GM19328 (cell line): ENCODE data around the gene PDXDC1.
"Not testable (repeated sequence)": the region's sequence is repeated elsewhere in the genome, so short reads cannot be mapped to it uniquely, and the experiment has no call there.

Experiments used
- ATAC-seq: cut with Tn5 transposase; IDR thresholded peaks from one replicate; pipeline ENCODE4 v1.9.1; 2021; ENCODE audit warnings: mild to moderate bottlenecking, moderate library complexity; ENCODE audit not compliant: unreplicated experiment

Gene PDXDC1

GRCh38 chr16:15130256-15130932, 155.6 kb downstream of the PDXDC1 start:
- ATAC-seq = not testable (repeated sequence)

DNA sequence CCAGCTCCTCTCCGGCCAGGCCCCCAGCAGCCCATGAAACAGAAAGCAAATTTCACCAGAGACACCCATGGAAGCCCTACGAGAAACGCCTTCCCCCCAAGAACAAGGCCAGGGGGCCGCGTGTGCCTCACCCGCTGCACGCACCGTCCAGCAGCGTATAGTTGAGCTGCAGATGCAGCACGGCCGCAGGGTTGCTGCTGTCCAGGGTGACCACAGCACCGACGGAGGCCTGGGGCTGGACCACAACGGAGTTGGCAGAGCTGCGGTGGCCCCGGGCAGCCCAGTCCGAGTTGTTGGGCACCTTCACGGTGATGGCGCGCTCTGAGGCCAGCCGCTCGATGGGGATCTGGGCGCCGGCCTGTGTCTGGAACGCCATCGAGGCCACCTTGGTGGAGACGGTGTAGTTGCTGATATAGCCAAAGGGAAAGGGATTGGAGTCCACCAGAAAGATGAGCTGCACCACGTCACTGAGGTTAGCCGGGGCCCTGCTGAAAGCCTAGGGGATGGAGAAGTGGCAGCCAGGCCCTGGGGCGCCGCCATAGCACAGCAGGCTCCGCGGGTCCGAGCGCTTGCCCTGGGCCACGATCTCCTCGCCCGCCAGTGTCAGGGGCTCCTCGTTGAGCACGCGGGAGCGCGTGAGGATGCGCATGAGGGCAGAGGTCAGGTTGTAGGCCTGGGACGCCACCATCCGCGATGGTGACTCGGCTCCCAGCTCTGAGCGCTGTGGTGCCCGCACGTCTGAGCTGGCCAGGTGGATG, 156.3 kb downstream of the PDXDC1 start:
- ATAC-seq = not testable (repeated sequence)

- not testable (repeated sequence) for ATAC-seq
Observed at GRCh38 chr16:15132719-15133428, 158.0 kb downstream of the PDXDC1 start.

- not testable (repeated sequence) for ATAC-seq
Observed at GRCh38 chr16:15133554-15133953, 158.7 kb downstream of the PDXDC1 start.

- ATAC-seq = not testable (repeated sequence)
Observed at GRCh38 chr16:15134752-15135482, 160.1 kb downstream of the PDXDC1 start.

DNA sequence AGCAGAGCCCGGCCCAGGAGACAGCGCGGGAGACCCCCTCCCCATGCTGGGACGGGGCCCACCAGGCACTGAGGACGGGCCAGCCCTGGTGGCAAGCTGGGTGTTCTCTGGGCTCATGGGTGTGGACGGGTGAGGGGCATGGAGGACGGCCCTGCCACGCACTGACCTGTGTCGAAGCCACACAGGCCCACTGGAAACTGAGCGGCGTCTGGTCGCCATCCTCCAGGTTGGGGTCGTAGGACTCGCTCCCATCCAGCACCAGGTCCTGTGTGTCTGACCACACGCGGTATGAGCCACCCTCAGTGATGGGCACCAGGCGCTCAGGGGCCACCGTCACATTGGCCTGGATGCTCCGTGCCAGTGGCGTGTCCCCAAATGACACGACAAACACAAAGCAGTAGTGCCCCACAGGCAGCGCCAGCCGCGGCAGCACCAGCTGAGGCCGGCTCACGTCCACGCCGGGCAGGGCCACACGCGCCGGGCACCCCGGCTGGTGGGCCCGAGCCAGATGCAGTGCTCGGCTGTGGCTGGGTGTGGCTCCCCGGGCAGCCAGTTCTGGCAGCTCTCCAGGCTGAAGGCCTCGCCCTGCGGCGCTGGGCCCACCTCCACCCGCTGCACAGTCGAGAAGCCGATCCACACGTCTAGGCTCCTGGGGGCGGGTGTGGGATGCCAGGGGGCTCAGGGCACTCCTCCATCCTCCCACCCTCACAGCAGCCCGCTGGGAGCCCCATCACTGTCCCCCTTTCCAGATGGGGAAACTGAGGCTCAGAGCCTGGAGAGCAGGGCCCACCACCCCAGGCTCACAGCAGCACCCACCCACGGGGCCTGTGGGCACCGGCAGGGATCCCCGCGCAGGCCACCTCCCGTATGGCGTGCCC, 160.9 kb downstream of the PDXDC1 start:
- ATAC-seq = not testable (repeated sequence)

DNA sequence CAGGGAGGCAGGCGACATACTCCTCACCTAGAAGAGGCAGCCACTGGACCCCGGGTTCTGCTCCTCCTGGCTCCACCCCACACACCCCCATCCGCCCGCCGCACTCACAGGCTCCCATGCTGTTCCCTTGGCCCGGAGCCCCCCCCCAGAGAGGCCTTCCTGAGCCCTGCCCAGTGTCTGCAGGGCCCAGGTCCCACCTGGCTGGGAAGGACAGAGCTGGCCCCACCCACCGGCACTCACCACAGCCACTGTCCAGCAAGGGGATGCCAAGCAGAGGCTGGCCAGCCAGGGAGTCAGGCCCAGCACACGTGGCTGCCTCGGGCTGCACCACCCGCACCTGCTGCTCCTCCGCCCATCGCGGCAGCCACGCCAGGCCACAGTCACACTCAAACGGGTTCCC, 162.7 kb downstream of the PDXDC1 start:
- not testable (repeated sequence) for ATAC-seq

- not testable (repeated sequence) for ATAC-seq
Observed at GRCh38 chr16:15140444-15141365, 165.9 kb downstream of the PDXDC1 start.

DNA sequence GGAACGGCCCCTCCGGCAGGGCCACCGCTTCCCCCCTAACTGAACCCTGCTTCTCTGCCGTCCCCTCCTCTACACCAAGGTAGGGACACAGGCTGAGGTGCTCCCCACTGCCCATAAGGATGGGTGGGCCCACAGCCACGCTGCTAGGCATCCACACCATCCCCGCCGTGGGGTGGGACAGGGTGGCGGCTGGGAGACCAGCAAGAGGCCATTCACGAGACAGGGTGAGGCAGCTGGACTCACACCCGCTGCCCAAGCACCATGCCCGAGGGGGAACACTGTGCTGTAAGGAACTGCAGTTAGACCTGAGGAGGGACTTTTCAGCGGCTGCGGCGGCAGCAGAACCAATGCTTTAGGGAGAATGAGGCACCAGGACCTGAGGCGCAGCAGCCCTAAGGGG, 166.8 kb downstream of the PDXDC1 start:
- ATAC-seq = no peak

DNA sequence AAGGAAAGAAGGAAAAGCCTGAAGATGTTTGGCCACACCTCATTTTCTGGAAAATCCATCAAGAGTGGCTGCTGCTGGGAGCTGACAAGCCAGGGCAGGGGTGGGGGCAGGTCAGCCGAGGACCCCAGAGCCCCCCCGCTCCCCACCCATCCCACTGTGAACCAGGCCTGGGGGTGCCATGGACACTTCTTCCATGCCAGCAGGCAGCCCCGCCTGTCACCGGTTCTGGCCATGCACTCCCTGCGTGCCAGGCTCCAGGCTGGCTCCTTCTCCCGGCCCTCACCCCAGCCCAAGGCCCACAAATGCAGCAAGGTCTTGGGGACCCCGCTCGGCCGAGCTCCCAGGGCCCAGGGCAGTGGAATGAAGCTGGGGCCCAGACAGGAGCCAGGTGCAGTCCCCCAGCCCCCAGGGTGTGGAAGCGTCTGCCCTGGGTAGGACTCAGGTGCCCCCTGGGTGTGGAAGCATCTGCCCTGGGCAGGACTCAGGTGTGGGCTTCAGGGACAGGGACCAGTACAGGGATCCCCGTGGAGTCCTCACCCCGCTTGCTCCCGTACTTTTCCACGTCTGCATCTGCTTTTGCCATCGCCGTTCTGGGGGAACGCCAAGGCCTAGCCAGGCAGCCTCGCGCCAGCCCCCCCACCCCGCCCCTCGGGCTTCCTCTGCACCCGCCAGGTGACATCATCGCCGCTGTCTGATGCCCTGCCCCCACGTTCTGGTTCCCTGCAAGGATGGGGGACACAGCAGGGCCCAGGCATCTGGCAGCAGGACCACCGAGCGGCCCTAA, 167.5 kb downstream of the PDXDC1 start:
- ATAC-seq = not testable (repeated sequence)

- not testable (repeated sequence) for ATAC-seq
Observed at GRCh38 chr16:15142891-15143600, 168.2 kb downstream of the PDXDC1 start.

DNA sequence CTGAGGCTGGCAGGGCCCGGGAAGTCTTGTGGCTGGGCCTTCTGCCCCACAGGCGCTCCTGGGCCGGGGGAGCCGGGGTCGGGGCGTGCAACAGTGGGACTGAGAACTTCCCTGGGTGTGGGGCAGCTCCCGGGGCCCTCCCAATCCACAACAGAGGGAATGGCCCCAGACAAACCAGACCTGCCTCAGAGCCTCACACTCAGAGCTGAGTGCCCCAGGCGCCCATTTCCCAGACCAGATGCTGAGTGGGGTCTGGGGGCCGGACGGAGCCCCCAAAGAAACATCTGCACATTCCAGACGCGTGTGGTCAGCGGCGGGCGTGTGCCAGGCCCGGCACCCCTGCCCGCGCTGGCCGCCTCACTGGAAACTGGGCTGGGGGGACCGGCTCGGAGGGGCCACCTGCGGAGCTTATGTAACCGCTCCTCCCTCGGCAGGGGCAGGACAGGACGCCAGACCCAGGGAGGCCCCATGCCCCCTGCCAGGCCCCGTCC, 168.8 kb downstream of the PDXDC1 start:
- ATAC-seq = not testable (repeated sequence)

GRCh38 chr16:15144092-15144631, 169.3 kb downstream of the PDXDC1 start:
- not testable (repeated sequence) for ATAC-seq

- not testable (repeated sequence) for ATAC-seq
Observed at GRCh38 chr16:15144781-15145417, 170.1 kb downstream of the PDXDC1 start.

DNA sequence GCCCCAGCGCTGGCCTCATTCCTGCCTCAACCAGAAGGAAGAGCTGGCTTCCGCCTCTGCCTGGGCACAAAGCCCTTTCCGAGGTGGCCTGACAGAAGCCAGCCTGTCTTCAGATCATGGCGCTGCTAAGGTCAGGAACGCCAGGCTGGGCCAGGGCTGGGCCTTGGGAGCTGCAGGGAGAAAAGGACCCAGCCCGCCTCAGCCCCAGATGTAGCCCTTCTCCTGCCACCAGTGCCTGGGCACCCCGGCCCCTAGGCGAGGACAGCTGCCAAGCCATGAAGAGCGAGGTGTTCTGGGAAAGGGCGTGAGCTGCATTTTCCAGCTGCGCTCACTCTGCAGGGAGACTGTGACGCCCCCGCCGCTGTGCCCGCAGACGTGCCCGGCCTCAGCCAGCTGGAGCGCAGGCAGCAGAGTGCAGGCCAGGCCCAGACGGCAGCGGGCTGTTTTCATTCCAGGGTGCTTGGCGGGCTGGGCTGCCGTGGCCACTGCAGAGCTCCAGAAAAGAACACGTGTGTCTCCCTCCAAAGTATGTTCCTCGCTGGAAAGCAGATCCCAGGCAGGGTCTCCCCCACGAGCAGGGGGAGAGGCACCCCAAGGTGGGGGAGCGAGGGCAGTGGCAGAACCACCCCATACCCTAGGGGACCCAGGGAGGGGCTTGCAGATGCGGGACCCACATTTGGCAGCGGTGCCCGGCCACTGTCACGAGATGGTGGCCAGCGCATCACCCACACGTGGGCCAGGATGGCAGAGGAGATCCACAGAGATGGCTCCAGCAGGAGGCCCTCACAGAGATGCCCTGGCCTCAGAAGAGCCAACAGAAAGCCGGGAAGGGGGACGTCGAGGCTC, 170.8 kb downstream of the PDXDC1 start:
- ATAC-seq = not testable (repeated sequence)

- not testable (repeated sequence) for ATAC-seq
Observed at GRCh38 chr16:15146264-15146662, 171.4 kb downstream of the PDXDC1 start.
